Esophagus mucosa (tissue), 1 donor: ENCODE measurements around the gene EPS15. TPM values are rescaled to one million over a fixed set of nuclear protein-coding genes. Genes with fewer than 3 reads are reported as not detected.
"Not testable (repeated sequence)": the region's sequence is repeated elsewhere in the genome, so short reads cannot be mapped to it uniquely, and the experiment has no call there.

Experiments
- ATAC-seq: fragments of 200-7000 bp; cut with Tn5 transposase; one replicate; pipeline ENCODE4 v1.9.1; 2020
- total RNA-seq: library from RNA; stranded (reverse); gene quantifications from one replicate; pipeline ENCODE4 v1.2.4, GENCODE V29; 2023
- donor health status: DM: yes; HTN: yes; CAD: no.

EPS15 gene
- total RNA-seq, 1 donor from 2014 or later, result 33.1 TPM

GRCh38 chr1:51330331-51331201 is 188.5 kb downstream of the EPS15 start, which contains the start of gene TTC39A:
Gene TTC39A, minus strand, starts transcription at chr1:51330562. Its CDS starts 85 bp downstream, at chr1:51330477.
- no peak for ATAC-seq

DNA sequence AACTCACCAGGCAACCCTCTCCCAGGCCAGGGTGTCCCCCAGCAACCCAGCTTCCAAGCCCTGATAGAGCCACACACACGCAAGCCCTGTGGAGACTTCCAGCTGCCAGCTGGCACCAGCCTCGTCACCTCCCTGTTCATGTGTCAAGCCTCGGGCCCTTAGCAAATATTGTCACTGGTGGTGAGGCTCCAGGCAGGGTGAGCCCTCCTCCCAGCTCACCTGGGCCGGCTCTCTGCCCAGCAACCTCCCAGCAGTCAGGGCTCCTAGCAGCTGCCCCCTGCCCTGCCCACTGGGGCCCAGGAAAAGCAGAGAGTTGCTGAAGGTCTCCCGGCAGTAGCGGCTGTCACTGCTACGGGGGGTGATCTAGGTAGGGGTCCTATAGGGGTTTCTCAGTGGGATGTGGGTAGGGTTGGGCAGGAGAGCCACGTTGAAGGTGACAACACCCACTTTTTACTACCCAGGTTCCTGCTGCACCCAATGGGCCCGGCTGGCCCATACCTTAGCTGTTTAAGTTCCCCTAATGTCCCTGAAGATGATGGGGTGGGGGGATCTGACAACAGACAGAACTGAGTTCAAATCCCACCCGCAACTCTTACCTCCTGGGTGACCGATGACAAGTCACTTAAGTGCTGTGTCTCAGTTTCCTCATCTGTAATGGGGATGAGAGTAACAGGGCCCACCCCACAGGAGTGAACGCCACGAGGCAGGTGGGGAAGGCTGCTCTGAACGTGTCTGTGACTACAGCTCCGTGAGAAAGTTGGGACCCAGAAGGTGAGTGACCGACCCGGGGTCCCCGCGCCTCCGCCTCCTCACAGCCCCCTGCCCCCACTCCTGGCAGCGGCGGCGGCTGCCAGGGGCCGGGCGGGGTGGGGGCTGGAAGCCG is 189.4 kb downstream of the EPS15 start:
- ATAC-seq, result peak; percentile 64

GRCh38 chr1:51328926-51329325 is 190.1 kb downstream of the EPS15 start:
- no peak for ATAC-seq

GRCh38 chr1:51328279-51328678 is 190.8 kb downstream of the EPS15 start:
- no peak for ATAC-seq

- no peak for ATAC-seq
Measured at GRCh38 chr1:51327386-51327785, 191.7 kb downstream of the EPS15 start.

DNA sequence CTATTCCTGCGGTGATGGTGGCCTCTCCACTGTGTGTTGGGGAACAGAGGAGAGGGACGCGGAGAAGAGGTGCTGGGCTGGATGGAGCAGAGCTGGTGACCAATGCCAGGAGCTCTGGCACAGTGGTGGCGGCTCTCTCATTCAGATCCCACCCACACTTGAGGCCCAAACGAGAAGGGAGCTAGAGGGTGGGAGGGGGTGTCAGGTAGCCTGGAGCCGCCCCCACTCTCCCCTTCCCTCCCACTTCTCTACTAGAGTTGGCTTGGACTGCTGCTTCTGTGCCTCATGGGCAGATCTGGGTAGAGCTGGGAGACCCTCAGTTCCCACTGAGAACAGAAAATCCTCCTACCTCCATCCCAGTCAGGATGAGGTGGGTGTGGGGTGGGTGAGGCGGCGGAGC is 192.2 kb downstream of the EPS15 start:
- no peak for ATAC-seq

GRCh38 chr1:51325878-51326755 is 192.9 kb downstream of the EPS15 start:
- ATAC-seq, result no peak

DNA sequence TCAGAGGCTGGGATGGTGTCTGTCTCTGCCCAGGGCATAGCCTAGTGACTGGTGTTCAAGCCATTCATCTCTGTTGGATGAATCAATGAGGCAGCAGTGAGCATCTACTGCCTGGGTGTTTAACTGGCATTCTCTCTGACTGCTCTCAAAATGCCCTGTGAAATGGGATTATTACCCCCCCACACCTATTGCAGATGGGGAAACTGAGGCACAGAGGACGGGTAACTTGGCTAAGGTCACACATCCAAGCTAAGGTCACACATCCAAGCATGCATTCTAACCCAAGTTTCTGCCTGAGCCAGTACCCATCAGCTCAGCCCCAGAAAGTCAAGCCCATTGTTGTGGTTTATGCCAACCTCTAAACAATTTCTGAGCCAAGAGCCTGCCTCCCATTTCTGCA is 193.7 kb downstream of the EPS15 start:
- ATAC-seq, result no peak

GRCh38 chr1:51325011-51325385 is 194.1 kb downstream of the EPS15 start:
- ATAC-seq, result not testable (repeated sequence)

- ATAC-seq, result no peak
Measured at GRCh38 chr1:51324251-51325010, 194.6 kb downstream of the EPS15 start.

- ATAC-seq, result no peak
Measured at GRCh38 chr1:51323778-51324177, 195.3 kb downstream of the EPS15 start.

DNA sequence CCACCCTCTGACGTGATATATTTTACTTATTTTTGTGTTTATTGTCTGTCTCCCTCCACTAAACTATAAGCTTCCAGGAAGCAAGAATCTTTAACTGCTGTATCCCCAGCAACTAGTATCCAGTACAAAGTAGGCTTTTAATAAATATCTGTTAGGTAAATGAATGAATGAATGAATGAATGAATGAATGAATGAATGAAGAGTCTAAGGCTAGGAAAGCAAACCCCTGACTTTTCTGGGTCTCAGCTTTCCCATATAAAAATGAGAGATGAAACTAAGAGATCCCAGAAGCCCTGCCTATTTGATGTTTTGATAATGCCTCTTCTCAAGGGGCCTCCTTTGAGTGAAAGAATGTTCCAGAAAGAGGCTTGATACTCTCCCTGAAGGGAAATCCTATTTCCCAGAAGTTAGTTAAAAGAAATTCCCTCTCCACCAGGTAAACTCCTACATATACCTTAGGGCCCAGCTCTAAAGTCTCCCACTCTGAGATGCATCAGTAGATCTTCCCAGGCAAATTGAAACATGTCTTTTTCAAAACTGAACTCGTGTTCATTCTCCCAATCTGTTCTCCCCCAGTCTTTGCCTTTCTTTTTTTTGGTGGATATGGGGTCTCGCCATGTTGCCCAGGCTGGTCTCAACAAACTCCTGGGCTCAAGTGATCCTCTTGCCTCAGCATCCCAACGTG is 196.5 kb downstream of the EPS15 start:
- no peak for ATAC-seq

- no peak for ATAC-seq
Measured at GRCh38 chr1:51321924-51322280, 197.2 kb downstream of the EPS15 start.

DNA sequence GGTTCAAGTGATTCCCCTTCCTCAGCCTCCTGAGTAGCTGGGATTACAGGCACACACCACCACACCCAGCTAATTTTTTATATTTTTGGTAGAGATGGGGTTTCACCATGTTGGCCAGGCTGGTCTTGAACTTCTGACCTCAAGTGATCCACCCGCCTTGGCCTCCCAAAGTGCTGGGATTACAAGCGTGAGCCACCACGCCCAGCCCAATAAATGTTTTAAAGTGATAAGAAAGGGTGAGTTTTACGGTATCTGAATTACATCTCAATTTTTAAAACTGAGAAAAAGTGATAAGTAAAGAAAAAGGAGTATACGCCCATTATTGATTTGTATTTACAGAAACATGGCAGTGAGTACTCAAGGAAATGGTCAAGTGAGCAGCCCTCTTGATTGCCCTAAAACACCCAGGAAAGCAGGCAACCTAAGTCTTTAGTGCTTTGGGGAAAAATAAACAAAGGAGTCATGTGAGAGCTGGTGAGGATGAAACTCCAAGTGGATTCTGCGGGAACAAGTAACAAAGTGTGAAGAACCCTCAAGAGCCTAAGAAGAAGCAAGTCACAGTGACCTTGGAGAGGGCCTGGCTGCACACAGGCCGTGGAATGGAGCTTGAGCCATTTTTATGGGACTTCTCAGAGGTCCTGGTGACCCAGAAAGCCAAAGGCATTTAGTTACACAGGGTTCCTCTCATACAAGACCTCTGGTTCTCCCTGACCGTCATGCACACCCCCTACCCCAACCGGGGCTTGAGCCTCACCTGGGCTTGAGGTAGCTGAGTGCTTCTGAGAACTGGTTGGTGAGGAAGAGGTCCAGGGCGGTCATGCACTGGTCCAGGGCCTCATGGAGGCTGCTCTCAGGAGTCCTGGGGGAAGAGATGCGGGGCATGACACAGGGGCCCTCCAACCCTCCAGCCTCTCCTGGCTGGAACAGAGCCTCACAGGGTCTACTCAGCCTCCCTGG is 197.8 kb downstream of the EPS15 start:
- ATAC-seq, result no peak

- no peak for ATAC-seq
Measured at GRCh38 chr1:51317798-51318197, 201.3 kb downstream of the EPS15 start.

DNA sequence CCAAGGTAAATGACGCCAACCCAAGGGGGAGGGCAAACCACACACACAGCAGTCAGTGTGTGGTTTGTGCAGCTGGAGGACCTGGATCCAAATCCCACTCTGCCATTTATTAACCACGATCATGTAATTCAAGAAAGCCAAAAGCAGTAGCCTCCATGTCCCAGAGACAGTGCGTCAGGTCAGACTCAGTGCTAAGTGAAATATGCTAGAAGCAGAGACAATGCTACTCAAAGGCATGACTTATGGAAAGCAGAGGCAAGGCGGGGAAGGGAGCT is 202.3 kb downstream of the EPS15 start:
- ATAC-seq, result no peak

- ATAC-seq, result peak; percentile 64
Measured at GRCh38 chr1:51316113-51316845, 202.8 kb downstream of the EPS15 start.

- ATAC-seq, result peak; percentile 74
Measured at GRCh38 chr1:51314974-51315373, 204.1 kb downstream of the EPS15 start.
